Activated B cell treated with CpG ODN at 0.5 μM for 24 hours (primary cell): ENCODE data around the gene MCRS1. TPM values are rescaled to one million over a fixed set of nuclear protein-coding genes. Genes with fewer than 3 reads are reported as not detected.

ENCODE experiments used
- ATAC-seq: fragments of 200-7000 bp; cut with Tn5 transposase; one replicate; pipeline ENCODE4 v1.10.0; 2021; ENCODE audit warnings: low read depth, mild to moderate bottlenecking, moderate library complexity
- CTCF ChIA-PET: fragments of 350-600 bp; sonication (Branson Sonifier 250); formaldehyde crosslinking; loops from one replicate; lab custom pipeline; 2021; ENCODE audit warnings: antibody characterized with exemption; lab: Charles Lee
- POLR2A ChIA-PET: fragments of 350-600 bp; sonication (Branson Sonifier 250); formaldehyde crosslinking; loops from one replicate; lab custom pipeline; 2021; ENCODE audit warnings: antibody characterized with exemption; lab: Charles Lee
- DNase-seq: peaks from one replicate; pipeline ENCODE4 v3.0.0; 2022
- H3K27ac Mint-ChIP-seq: one replicate; pipeline ENCODE4 v1.8.0; 2020; ENCODE audit warnings: mixed read lengths
- H3K27me3 Mint-ChIP-seq: one replicate; pipeline ENCODE4 v1.8.0; 2021; ENCODE audit warnings: mixed read lengths
- H3K36me3 Mint-ChIP-seq: one replicate; pipeline ENCODE4 v1.8.0; 2021; ENCODE audit warnings: low read depth, mixed read lengths
- H3K4me1 Mint-ChIP-seq: one replicate; pipeline ENCODE4 v1.8.0; 2021; ENCODE audit warnings: mixed read lengths
- H3K4me3 Mint-ChIP-seq: one replicate; pipeline ENCODE4 v1.8.0; 2020; ENCODE audit warnings: mild to moderate bottlenecking, mixed read lengths
- H3K9me3 Mint-ChIP-seq: one replicate; pipeline ENCODE4 v1.8.0; 2020; ENCODE audit warnings: mixed read lengths
- CTCF ChIP-seq: fragments of 200-600 bp; IDR thresholded peaks from one replicate; pipeline ENCODE4 v1.8.0; 2022; ENCODE audit warnings: antibody characterized with exemption, mild to moderate bottlenecking
- intact Hi-C: fragments of 100-400 bp; cut with micrococcal nuclease; formaldehyde crosslinking; loops from one replicate; pipeline ENCODE4 v1.15.1; 2024
- total RNA-seq: library from RNA; stranded (reverse); gene quantifications from 2 replicates; pipeline ENCODE4 v1.2.3, GENCODE V29; 2022

MCRS1 gene
- total RNA-seq, 1 donor from 2014 or later: 82.2 TPM

GRCh38 chr12:49552899-49553298, 15.0 kb downstream of the MCRS1 start:
- TF ChIP-seq CTCF: no peak
- Mint-ChIP-seq H3K27me3 (peaks cover 20% of the 10 kb centered on the region), H3K36me3 (peaks cover 11% of the 10 kb centered on the region), H3K4me1 (peaks cover 10% of the 10 kb centered on the region), H3K9me3 (no peaks in the 10 kb centered on the region), H3K27ac (no peak overlapping the region), H3K4me3 (no peak overlapping the region)
- ChIA-PET POLR2A (interaction anchor here (0.6 to 2.3 kb wide), 3 partner anchors 15 to 25 kb away, joined by 3 to 11 read pairs (median 4); no protein-coding TSS in a partner anchor), CTCF (interaction anchor here (0.9 to 2.2 kb wide), 8 partner anchors 12 to 225 kb away, joined by 3 to 11 read pairs (median 4); partner anchors contain the start of genes PRPF40B and TMBIM6)
- intact Hi-C loops: loop anchor here (1.0 to 5.0 kb wide), 2 partner anchors 70 to 154 kb away; partner anchors contain the start of genes FMNL3 and PRPF40B
- DNase-seq: no peak
- no peak for ATAC-seq

- intact Hi-C loops: loop anchor here (5.0 kb wide), 1 partner anchor 155 kb away; the partner anchor contains the start of gene FMNL3
- H3K4me1 Mint-ChIP-seq: peaks cover 10% of the 10 kb centered on the region
- DNase-seq (no peak), ATAC-seq (no peak)
- CTCF ChIA-PET: interaction anchor here (1.0 to 2.2 kb wide), 6 partner anchors 17 to 226 kb away, joined by 4 to 11 read pairs (median 4); partner anchors contain the start of gene TMBIM6
- peaks cover 20% of the 10 kb centered on the region for H3K27me3 Mint-ChIP-seq
- POLR2A ChIA-PET: interaction anchor here (0.6 to 0.9 kb wide), 2 partner anchors 15 to 24 kb away, joined by 3 to 4 read pairs; no protein-coding TSS in a partner anchor
- no peak overlapping the region for H3K27ac Mint-ChIP-seq
- H3K36me3 Mint-ChIP-seq: peaks cover 11% of the 10 kb centered on the region
- no peaks in the 10 kb centered on the region for H3K9me3 Mint-ChIP-seq
- H3K4me3 Mint-ChIP-seq: no peak overlapping the region
- TF ChIP-seq CTCF: no peak
Measured at GRCh38 chr12:49552425-49552824, 15.5 kb downstream of the MCRS1 start.

- peaks cover 24% of the 10 kb centered on the region for H3K27me3 Mint-ChIP-seq
- no peak overlapping the region for H3K4me3 Mint-ChIP-seq
- no peak for TF ChIP-seq CTCF
- H3K36me3 Mint-ChIP-seq: peaks cover 11% of the 10 kb centered on the region
- no peaks in the 10 kb centered on the region for H3K9me3 Mint-ChIP-seq
- ATAC-seq: no peak
- ChIA-PET POLR2A (interaction anchor here (0.9 kb wide), 1 partner anchor 15 kb away, joined by 3 read pairs; no protein-coding TSS in a partner anchor), CTCF (interaction anchor here (1.6 to 2.2 kb wide), 3 partner anchors 38 to 226 kb away, joined by 4 to 6 read pairs (median 5); no protein-coding TSS in a partner anchor)
- H3K4me1 Mint-ChIP-seq: peaks cover 10% of the 10 kb centered on the region
- H3K27ac Mint-ChIP-seq: no peak overlapping the region
- intact Hi-C loops: loop anchor here (5.0 kb wide), 1 partner anchor 155 kb away; the partner anchor contains the start of gene FMNL3
- no peak for DNase-seq
Measured at GRCh38 chr12:49552014-49552413, 15.9 kb downstream of the MCRS1 start.

- Mint-ChIP-seq H3K4me3 (no peak overlapping the region), H3K9me3 (no peaks in the 10 kb centered on the region), H3K4me1 (peaks cover 10% of the 10 kb centered on the region), H3K36me3 (no peaks in the 10 kb centered on the region), H3K27ac (no peak overlapping the region), H3K27me3 (peaks cover 29% of the 10 kb centered on the region)
- ATAC-seq (no peak), DNase-seq (no peak)
- intact Hi-C loops: loop anchor here (5.0 kb wide), 1 partner anchor 157 kb away; the partner anchor contains the start of gene FMNL3
- ChIA-PET CTCF (interaction anchor here (1.1 to 1.6 kb wide), 2 partner anchors 192 kb away, joined by 3 to 4 read pairs; no protein-coding TSS in a partner anchor), POLR2A (no interaction called here)
- TF ChIP-seq CTCF: no peak
Measured at GRCh38 chr12:49550693-49551252, 17.2 kb downstream of the MCRS1 start.
